VCaP (cell line): ENCODE data around the gene MTHFD2.
"Not testable (repeated sequence)": the region's sequence is repeated elsewhere in the genome, so short reads cannot be mapped to it uniquely, and the experiment has no call there.

ENCODE experiments used
- H3K27ac ChIP-seq: fragments of 450-650 bp; 2 replicates; pipeline ENCODE4 v1.5.1; 2017
- CTCF ChIP-seq: fragments of 450-650 bp; conservative IDR thresholded peaks from 2 replicates; pipeline ENCODE4 v1.5.1; 2017; ENCODE audit warnings: mild to moderate bottlenecking, moderate library complexity

The MTHFD2 gene

DNA sequence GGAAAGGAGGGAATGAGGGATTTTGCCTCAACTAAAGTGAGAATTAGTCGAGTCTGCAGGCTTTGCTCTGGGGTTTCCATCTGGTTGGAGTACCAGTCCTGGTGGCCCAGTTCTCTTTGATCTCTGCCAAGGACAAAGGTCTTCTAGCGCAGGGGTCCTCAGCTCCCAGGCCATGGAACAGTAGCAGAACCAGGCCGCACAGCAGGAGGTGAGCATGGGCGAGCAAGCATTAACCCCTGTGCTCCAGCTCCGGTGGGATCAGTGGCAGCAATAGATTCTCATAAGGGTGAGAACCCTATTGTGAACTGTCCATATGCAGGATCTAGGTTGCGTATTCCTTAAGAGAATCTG is 23.9 kb downstream of the MTHFD2 start:
- H3K27ac ChIP-seq: no peak overlapping the region
- no peak for TF ChIP-seq CTCF

DNA sequence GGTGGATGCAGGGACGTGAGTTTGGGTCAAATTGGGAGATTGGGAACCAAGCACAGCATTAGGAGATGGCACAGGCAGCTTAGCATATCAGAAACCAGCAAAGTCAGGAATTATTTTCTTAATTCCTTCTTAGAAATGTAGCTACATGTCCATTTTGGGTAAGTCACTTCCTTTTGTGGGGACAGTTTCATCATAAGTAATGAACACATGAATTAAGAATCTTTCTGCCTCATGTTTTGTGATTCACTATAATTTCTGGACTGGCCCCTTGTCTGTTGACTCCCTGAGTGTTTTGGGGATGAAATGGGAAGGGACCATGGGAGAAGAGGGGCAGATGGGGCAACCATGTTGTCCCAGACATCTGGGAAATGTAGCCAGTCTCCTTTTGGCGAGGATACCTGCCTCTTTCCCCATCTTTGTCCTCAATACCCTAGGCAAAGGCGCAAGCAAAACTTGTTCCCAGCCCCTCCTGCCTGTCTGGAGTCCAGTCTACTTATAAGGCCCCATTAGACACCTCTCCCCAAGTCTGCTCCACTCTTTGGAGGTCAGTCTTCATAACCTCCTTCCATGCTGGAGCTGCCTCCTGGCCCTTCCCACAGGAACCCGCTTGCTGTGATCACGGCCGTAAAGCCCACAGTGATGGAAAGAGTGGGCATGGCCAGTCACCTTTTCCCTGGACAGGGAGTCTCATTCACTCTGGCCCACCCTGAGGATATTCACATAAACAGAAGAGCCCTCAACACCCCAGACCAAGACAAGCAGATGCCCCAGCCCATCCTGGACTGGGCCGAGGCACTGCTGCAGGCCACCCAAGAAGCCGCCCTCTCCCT is 25.7 kb downstream of the MTHFD2 start:
- no peak overlapping the region for H3K27ac ChIP-seq

GRCh38 chr2:74225698-74226459 is 27.5 kb downstream of the MTHFD2 start:
- TF ChIP-seq CTCF: no peak
- no peak overlapping the region for H3K27ac ChIP-seq

More for the DNA sequence above, 25.7 kb downstream of the MTHFD2 start:
- TF ChIP-seq CTCF: no peak

- no peak for TF ChIP-seq CTCF
- no peak overlapping the region for H3K27ac ChIP-seq
Measured at GRCh38 chr2:74226648-74227213, 28.3 kb downstream of the MTHFD2 start.

DNA sequence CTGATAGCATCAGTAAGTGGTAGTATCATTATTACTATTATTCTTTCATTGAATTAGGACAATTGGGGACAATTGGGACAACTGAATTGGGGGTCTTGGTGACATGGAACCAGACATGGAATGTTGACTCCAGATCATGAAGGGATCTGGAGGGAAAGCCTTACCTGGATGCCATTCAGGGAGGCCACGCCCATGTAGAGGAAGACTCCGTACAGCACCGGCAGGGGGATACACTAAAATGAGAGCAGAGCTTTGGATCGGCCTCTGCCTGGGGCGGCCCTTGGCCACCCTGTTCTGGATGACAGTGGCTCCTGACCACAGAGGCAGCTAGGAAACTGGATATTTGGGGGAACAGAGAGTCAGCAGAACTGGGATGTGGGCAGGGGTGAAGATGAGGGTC is 29.2 kb downstream of the MTHFD2 start:
- H3K27ac ChIP-seq: no peak overlapping the region
- TF ChIP-seq CTCF: no peak

GRCh38 chr2:74228772-74229171 is 30.4 kb downstream of the MTHFD2 start:
- H3K27ac ChIP-seq: no peak overlapping the region
- no peak for TF ChIP-seq CTCF

DNA sequence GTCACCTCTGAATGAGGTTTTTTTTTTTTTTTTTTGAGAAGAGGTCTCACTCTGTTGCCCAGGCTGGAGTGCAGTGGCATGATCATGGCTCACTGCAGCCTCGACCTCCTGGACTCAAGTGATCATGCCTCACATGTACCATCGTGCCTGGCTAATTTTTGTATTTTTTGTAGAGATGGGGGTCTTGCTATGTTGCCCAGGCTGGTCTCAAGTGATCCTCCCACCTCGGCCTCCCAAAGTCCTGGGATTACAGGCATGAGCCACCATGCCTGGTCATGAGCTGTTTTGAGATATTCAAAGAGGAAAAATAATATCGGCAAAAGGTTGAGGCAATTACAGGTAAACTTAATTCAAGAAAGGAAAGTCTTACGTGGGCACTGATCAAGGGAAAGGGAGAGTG is 31.4 kb downstream of the MTHFD2 start:
- H3K27ac ChIP-seq: not testable (repeated sequence)
